Fibroblast of skin of right biceps (primary cell): ENCODE measurements around the gene AUH.

ENCODE experiments used
- DNase-seq: peaks from one replicate; pipeline ENCODE4 v3.0.0-alpha.2; 2013

AUH gene

DNA sequence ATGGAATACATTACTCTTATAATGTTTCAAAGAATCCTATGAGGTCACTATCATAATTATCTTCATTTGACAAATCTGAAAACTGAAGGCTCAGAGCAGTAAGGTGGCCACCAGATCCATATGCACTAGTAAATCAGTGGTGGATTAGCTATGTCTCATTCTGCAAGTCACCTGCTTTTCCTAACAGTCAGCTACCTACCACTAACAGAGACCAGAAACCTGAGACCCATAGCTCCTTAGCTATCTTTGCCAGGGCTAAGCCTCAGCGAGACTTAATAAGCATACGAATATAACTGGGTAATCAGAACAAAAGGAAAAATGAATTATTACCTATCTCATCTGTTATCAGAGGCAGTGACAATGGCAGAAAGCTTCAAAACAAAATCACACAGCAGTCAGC is 118.7 kb downstream of the AUH start:
- DNase-seq: no peak

DNA sequence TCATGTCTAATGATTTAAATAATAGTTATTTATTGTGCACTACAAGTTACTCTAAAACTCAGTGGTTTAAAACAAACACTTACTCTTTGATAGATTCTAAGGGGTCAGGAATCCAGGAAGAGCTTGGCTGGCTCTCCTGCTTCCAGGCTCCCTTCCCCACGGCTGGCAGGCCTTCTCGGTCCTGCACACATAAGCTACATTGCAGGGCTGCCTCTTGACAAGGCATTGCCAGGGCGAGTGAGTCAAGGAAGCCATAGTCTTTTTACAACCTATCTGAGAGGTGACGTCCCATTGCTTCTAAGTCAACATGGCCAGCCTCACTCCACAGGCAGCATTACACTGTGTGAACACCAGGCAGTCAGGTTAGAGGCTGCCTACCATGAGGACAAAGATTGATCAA is 119.8 kb downstream of the AUH start:
- DNase-seq: no peak

GRCh38 chr9:91240596-91241165 is 121.0 kb downstream of the AUH start:
- no peak for DNase-seq

DNA sequence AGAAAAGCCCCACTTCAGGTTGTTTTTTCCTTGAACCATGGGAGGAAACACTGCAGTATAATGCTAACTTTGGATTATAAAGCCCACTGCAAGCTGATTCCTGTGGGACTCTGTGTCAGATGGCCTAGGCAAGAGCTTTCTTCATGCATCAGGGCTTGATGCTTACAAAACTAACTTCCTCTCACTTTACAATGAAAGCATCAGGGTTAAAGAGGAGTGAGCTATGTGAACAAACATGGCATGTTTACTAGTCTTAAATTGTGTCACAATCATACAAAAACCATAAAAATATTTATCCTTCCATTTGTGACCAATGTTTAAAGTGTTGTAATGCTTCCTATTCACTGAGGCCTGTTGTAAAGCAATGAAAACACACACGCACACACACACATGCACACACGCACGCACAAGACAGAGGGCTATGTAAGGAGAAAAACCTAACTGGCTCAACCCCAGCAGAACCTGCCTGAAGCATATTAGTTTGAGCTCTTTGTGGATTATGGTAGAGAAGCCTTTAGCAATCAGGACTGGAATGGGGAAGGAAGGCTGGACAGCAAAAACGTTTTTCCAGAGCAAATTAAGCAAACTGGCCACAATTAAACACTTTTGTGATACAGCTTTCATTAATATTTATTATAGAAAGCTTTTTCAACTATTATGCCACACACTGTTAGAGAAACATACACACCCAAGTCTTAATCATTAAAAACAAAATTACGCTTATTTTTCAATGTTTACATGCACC is 122.2 kb downstream of the AUH start:
- no peak for DNase-seq

DNA sequence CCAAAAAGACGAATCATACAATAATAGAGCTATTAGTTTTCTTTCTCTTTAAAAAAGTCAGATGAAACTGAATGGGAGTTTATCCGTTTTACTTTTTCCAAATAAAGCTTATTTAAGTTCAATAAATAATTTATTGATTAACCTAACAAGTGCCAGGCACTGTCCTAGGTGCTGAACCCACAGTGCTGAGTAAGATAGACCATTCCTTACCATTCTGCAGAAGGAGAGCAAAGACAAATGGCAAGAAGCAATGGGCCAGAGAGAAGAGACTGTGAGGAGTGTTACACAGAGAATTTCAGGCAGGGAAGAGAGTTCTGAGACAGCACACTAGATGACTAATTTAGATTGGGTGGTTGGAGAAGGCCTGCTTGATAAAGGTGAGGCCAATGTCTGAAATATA is 127.2 kb downstream of the AUH start:
- no peak for DNase-seq

GRCh38 chr9:91231619-91232018 is 130.1 kb downstream of the AUH start:
- no peak for DNase-seq

DNA sequence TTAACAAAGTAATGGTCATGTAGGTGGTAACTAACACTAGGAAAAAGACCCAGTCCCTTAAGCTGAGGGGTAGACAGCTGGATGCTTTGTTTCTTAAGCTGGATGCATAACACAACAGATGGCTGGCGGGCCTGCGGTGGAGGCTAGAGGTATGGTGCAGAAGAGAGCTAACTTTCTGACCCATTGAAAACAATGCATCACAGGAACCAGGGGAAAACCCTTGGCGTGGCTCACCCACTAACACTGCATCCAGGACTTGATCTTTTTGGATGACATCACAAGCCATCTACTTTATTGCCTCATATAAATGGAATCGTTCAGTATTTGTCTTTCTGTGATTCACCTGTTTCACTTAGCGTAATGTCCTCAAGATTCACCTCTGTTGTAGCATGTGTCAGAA is 138.7 kb downstream of the AUH start:
- DNase-seq: no peak

- no peak for DNase-seq
Measured at GRCh38 chr9:91222457-91222856, 139.3 kb downstream of the AUH start.

GRCh38 chr9:91221332-91221731 is 140.4 kb downstream of the AUH start:
- DNase-seq: peak; percentile 22

GRCh38 chr9:91220491-91221135 is 141.1 kb downstream of the AUH start:
- DNase-seq: peak; percentile 18

- DNase-seq: no peak
Measured at GRCh38 chr9:91220021-91220420, 141.7 kb downstream of the AUH start.

GRCh38 chr9:91219557-91219956 is 142.2 kb downstream of the AUH start:
- DNase-seq: no peak

- DNase-seq: no peak
Measured at GRCh38 chr9:91217388-91217787, 144.3 kb downstream of the AUH start.

- peak; percentile 18 for DNase-seq
Measured at GRCh38 chr9:91214867-91215266, 146.9 kb downstream of the AUH start.

DNA sequence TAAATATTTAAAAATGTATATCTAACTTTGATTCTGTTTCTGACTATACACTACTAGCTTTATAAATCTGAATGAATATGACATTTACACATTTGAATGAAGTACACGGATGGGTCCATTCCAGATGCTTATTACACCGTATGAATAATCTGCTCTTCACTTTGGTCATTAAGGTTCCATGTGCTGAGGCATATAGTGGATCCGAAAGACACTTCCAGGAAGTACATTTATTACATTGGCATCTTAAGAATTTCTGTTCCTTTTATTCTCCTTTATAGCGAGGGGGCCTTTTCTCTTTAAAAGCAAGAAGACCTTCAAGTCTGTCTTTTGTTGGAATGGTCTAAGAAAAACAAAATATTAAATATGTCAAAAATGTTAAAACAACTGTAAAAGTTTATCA is 147.6 kb downstream of the AUH start:
- DNase-seq: peak; percentile 75

DNA sequence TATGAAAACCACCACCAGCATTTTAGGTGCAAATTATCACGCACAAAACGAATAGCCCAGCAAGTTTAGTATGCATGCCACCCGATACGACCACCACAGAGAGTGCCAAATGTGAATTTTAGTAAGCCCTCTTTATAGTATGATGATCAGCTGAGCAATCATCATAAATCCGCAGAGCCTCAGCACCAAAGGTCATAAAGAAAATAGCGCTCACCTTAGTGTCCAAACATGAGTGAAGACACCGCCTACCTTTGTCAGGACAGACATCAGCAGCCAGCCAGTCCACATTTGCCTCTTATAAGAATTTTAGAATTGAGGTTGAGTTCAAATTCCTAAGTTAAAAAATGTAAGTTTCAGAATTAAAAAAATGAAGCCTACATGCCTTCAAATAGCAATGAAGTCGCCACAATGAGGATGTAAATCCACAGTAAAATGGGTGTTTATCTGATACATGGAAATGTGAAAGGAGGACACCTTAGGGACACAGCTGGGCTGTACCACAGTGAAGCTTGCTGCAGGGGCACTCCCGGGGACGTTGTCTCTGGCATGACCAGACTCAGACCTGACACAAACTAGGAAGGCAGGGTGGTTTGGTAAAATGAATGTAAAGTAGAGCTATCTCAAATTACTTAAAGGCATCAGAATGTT is 149.0 kb downstream of the AUH start:
- DNase-seq: no peak

DNA sequence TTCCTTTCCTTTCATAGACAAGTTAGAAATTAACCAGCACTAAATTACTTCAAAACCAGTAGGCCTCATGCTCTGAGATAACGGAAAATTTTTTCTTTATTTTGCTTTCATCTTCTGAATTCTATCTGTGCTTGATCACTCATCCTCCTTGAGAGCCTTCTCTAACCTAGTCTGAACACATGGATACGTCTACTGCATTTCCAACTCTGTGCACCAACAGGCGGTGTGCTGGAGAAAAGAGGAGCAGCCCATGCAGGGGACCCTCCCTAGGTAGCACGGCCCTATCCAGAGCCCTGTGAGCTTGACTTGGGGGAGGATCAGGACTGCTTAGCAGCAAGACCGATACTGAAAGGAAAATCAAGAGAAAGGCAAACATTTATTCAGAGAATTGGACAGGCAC is 149.8 kb downstream of the AUH start:
- DNase-seq: no peak

DNA sequence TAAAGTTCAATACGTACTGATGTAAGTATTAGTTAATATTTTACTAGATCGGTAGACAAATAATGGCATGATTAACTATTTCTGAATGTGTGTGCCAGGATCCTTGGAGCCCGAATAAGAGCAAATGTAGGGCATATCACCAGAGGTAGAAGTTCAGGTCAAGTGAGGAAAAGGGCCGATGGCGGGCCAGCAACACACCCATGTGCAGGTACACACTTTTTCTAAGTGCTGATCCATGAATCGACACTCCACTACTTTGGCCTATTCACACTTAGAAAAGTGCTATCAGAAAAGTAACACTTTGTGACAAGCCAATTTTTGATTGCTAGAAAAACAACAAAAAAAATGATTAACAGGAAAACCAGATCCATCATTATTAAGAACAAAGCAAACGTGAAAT is 150.3 kb downstream of the AUH start:
- no peak for DNase-seq

- DNase-seq: no peak
Measured at GRCh38 chr9:91210318-91210717, 151.4 kb downstream of the AUH start.

GRCh38 chr9:91208837-91209236 is 152.9 kb downstream of the AUH start:
- DNase-seq: no peak

- DNase-seq: no peak
Measured at GRCh38 chr9:91208419-91208745, 153.3 kb downstream of the AUH start.

DNA sequence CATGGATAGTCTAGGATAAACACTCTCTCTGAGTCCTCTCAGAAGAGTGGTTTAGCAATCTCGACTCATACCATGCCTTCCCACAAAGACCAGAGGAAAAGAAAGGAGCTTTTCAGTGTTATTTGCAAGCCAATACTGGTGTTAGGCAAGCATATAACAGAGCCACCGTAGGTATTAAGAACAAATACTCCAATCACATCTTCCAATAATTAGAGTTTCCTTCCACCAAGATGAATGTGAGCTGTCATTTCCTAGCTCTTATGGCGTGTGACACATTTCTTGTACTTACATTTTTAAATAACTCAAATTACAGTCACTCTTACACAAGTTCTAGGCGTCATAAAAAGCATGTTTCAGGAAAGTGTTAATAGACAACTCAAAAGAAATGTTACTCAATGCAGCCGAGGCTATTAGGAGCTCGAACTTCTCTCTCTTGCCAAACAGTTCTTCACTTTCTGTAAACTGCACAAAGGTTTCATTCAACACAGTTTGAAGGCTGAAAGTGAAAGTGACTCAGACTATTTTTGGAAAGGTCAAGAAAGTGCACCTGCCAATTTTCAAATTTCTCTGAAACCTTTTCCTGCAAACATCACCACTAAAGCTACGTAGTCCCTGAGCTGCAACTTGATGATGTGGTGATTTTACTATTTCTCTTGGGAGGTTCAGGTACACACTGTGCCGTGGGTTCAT is 153.8 kb downstream of the AUH start:
- peak; percentile 71 for DNase-seq

GRCh38 chr9:91207397-91207728 is 154.4 kb downstream of the AUH start:
- DNase-seq: no peak

DNA sequence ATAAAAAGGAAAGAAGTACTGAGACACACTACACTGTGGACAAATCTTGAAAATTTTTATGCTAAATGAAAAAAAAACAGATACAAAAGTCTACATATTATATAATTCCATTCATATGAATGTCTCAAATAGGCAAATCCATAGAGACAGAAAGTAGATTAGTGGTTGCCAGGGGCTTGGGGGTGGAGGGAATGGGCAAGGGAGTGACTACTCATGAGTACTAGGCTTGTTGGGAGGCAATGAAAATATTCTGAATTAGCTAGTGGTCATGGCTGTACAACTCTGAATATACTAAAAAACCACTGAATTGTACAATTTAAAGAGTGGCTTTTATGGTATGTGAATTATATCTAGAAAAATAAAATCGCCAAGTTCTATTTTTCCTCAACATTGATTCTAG is 154.9 kb downstream of the AUH start:
- peak; percentile 36 for DNase-seq
